DOHH2 (cell line): ENCODE results near the gene SVBP.

Source experiments
- CTCF ChIP-seq: fragments of 200-600 bp; sonication (generic); IDR thresholded peaks from one replicate; pipeline ENCODE4 v1.5.1; 2014; ENCODE audit warnings: antibody characterized with exemption, mild to moderate bottlenecking, low read depth, low read length; ENCODE audit not compliant: poor library complexity, severe bottlenecking
- EZH2phosphoT487 ChIP-seq: fragments of 200-600 bp; sonication (generic); IDR thresholded peaks from 2 replicates; pipeline ENCODE4 v1.6.1; 2017; ENCODE audit warnings: borderline replicate concordance, mild to moderate bottlenecking, antibody characterized with exemption, low read length, moderate library complexity, mixed read lengths

- TF ChIP-seq CTCF (no peak), EZH2phosphoT487 (no peak)
These were observed 31.8 kb upstream of the SVBP start for GRCh38 chr1:42848823-42849537.
